WERI-Rb-1 (cell line): ENCODE data around the gene ERGIC1.

Source experiments
- DNase-seq: peaks from one replicate; pipeline ENCODE4 v3.0.0-alpha.2; 2020
- H3K27ac ChIP-seq: fragments of 250-450 bp; sonication (Bioruptor Pico); 2 replicates; pipeline ENCODE4 v1.5.1; 2020; ENCODE audit warnings: mild to moderate bottlenecking, moderate library complexity
- H3K27me3 ChIP-seq: fragments of 250-450 bp; sonication (Bioruptor Pico); 2 replicates; pipeline ENCODE4 v1.5.1; 2021; ENCODE audit warnings: mild to moderate bottlenecking, low read depth, moderate library complexity; ENCODE audit not compliant: insufficient read depth, severe bottlenecking
- H3K36me3 ChIP-seq: fragments of 250-450 bp; sonication (Bioruptor Pico); 2 replicates; pipeline ENCODE4 v1.5.1; 2020; ENCODE audit warnings: mild to moderate bottlenecking, moderate library complexity
- H3K4me3 ChIP-seq: 2 replicates; pipeline ENCODE4 v1.5.1; 2011; ENCODE audit warnings: low read depth, mild to moderate bottlenecking, control low read depth, low read length
- H3K9me3 ChIP-seq: fragments of 250-450 bp; sonication (Bioruptor Pico); 2 replicates; pipeline ENCODE4 v1.5.1; 2021; ENCODE audit warnings: mild to moderate bottlenecking, moderate library complexity; ENCODE audit not compliant: severe bottlenecking
- CTCF ChIP-seq: IDR thresholded peaks from 2 replicates; pipeline ENCODE4 v1.5.1; 2011; ENCODE audit warnings: low read depth, mild to moderate bottlenecking, control low read depth, inconsistent platforms, low read length

Gene ERGIC1

GRCh38 chr5:172942556-172942955 is 108.5 kb downstream of the ERGIC1 start:
- peaks cover 3% of the 10 kb centered on the region for H3K36me3 ChIP-seq
- no peaks in the 10 kb centered on the region for H3K27me3 ChIP-seq
- H3K27ac ChIP-seq, result no peak overlapping the region
- TF ChIP-seq CTCF, result no peak
- no peak overlapping the region for H3K4me3 ChIP-seq
- H3K9me3 ChIP-seq, result no peaks in the 10 kb centered on the region
- no peak for DNase-seq

DNA sequence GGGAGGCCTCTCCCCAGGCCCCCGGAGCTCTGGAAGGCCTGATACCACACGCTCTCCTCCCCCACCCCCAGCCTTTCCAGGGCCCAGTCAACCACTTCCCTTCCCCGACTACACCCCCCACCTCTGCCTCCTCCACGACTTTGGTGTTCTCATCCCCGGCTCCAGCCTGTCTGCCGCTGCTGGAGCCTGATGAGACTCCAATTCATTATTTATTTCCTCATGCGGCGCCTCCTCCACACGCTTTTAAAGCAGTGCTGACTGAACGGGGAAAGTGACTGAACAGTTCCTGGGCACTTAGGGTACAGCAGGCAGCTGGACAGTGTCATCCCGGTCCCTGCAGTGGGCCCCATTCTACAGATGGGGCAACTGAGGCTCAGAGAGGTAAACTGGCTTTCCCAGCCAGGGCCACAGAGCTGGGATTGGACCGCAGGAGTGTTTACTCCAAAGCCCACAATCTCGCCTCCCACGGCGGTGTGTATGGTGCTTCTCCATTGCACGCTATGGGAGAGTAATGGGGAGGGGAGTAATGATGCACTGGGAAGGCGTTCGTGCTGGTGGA is 109.3 kb downstream of the ERGIC1 start:
- Histone ChIP-seq H3K27me3 (no peaks in the 10 kb centered on the region), H3K4me3 (no peak overlapping the region), H3K27ac (no peak overlapping the region), H3K36me3 (peaks cover 3% of the 10 kb centered on the region), H3K9me3 (no peaks in the 10 kb centered on the region)
- no peak for TF ChIP-seq CTCF
- DNase-seq, result no peak

- H3K27ac ChIP-seq, result no peak overlapping the region
Observed at GRCh38 chr5:172943906-172944305, 109.9 kb downstream of the ERGIC1 start.

DNA sequence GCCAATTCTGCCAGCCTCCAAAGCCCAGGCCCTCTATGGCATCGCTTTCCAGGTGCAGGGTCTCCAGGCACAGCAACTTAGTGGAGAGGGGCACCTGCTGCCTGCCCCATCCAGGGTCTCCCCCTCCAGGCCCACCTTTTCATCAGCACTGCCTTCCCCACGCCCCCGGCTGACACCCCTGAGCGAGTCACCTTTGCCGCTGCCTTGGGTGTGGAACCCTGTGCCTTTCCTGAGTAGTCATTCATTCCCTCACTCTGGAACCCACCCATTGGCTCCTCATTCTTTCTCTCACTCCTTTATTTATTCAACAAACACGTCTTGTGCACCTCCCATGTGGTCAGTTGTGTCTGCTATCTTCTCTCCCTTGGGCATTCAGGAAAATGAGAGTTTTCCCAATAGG is 110.7 kb downstream of the ERGIC1 start:
- no peak for TF ChIP-seq CTCF
- Histone ChIP-seq H3K27ac (no peak overlapping the region), H3K36me3 (no peaks in the 10 kb centered on the region; the same call in 1 of the 2 replicates), H3K9me3 (no peaks in the 10 kb centered on the region), H3K27me3 (no peaks in the 10 kb centered on the region), H3K4me3 (no peak overlapping the region)
- DNase-seq, result no peak

More at GRCh38 chr5:172943906-172944305, 109.9 kb downstream of the ERGIC1 start:
- no peak for DNase-seq
- Histone ChIP-seq H3K36me3 (peaks cover 3% of the 10 kb centered on the region), H3K27me3 (no peaks in the 10 kb centered on the region), H3K4me3 (no peak overlapping the region), H3K9me3 (no peaks in the 10 kb centered on the region)
- TF ChIP-seq CTCF, result no peak

GRCh38 chr5:172945151-172945550 is 111.1 kb downstream of the ERGIC1 start:
- Histone ChIP-seq H3K36me3 (no peaks in the 10 kb centered on the region; the same call in 1 of the 2 replicates), H3K27ac (no peak overlapping the region), H3K27me3 (no peaks in the 10 kb centered on the region), H3K9me3 (no peaks in the 10 kb centered on the region), H3K4me3 (no peak overlapping the region)
- DNase-seq, result no peak
- TF ChIP-seq CTCF, result no peak

DNA sequence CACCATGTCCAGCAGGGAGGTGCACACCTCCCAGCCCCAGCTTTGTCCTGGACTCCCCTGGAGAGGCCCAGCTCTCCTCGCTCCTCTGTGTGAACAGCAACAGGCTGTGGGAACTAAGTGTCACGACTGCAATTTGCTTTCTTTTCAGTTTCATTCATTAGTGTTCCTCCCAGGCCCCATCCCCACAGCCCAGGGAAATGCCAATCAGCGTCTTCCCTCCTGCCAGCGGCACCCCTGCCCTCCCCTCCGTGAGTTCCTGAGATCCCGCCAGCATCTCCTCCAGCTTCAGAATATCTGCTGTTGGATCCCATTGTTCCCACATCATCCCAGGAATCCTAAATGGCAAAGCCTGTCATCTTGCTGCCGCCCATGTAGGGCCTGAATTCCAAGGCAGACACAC is 112.1 kb downstream of the ERGIC1 start:
- no peak for TF ChIP-seq CTCF
- no peak for DNase-seq
- Histone ChIP-seq H3K36me3 (no peaks in the 10 kb centered on the region), H3K9me3 (no peaks in the 10 kb centered on the region), H3K4me3 (no peak overlapping the region), H3K27ac (no peak overlapping the region), H3K27me3 (no peaks in the 10 kb centered on the region)
